Neural progenitor cell (in vitro differentiated cells): ENCODE measurements around the gene PARD6A. TPM values are rescaled to one million over a fixed set of nuclear protein-coding genes. Genes with fewer than 3 reads are reported as not detected.

Source experiments
- DNase-seq: peaks from one replicate; pipeline ENCODE4 v3.0.0-alpha.2; 2016; ENCODE audit warnings: low spot score
- H2AFZ ChIP-seq: fragments of 200-600 bp; sonication (generic); replicated peaks from 2 replicates; pipeline ENCODE4 v1.6.1; 2016; ENCODE audit warnings: antibody characterized with exemption
- H3F3A ChIP-seq: fragments of 200-600 bp; sonication (generic); 2 replicates; pipeline ENCODE4 v1.6.1; 2016; ENCODE audit warnings: antibody characterized with exemption, low read depth
- H3K27ac ChIP-seq: fragments of 200-600 bp; sonication (generic); 2 replicates; pipeline ENCODE4 v1.5.1; 2016; ENCODE audit warnings: mild to moderate bottlenecking
- H3K27me3 ChIP-seq: fragments of 200-600 bp; sonication (generic); 2 replicates; pipeline ENCODE4 v1.6.1; 2016; ENCODE audit warnings: mild to moderate bottlenecking, moderate library complexity
- H3K36me3 ChIP-seq: fragments of 200-600 bp; sonication (generic); 2 replicates; pipeline ENCODE4 v1.5.1; 2016
- H3K4me1 ChIP-seq: fragments of 200-600 bp; sonication (generic); 2 replicates; pipeline ENCODE4 v1.6.1; 2016; ENCODE audit warnings: mixed run types
- H3K4me2 ChIP-seq: fragments of 200-600 bp; sonication (generic); 2 replicates; pipeline ENCODE4 v1.6.1; 2016
- H3K4me3 ChIP-seq: fragments of 200-600 bp; sonication (generic); 2 replicates; pipeline ENCODE4 v1.5.1; 2016
- H3K79me2 ChIP-seq: fragments of 200-600 bp; sonication (generic); 2 replicates; pipeline ENCODE4 v1.6.1; 2016; ENCODE audit warnings: low read depth
- H3K9ac ChIP-seq: fragments of 200-600 bp; sonication (generic); 2 replicates; pipeline ENCODE4 v1.6.1; 2016
- H3K9me3 ChIP-seq: fragments of 200-600 bp; sonication (generic); 2 replicates; pipeline ENCODE4 v1.5.1; 2016; ENCODE audit warnings: low read depth
- H4K20me1 ChIP-seq: fragments of 200-600 bp; sonication (generic); 2 replicates; pipeline ENCODE4 v1.6.1; 2016; ENCODE audit warnings: low read depth
- H3K27ac Mint-ChIP-seq: 3 replicates; pipeline ENCODE4 v1.8.0; 2021; ENCODE audit warnings: mixed read lengths
- H3K27me3 Mint-ChIP-seq: 2 replicates; pipeline ENCODE4 v1.8.0; 2022; ENCODE audit warnings: low read depth, mild to moderate bottlenecking, inconsistent platforms, moderate library complexity, mixed read lengths; ENCODE audit not compliant: insufficient read depth
- H3K36me3 Mint-ChIP-seq: 3 replicates; pipeline ENCODE4 v1.8.0; 2021; ENCODE audit warnings: mixed read lengths
- H3K4me1 Mint-ChIP-seq: 3 replicates; pipeline ENCODE4 v1.8.0; 2021; ENCODE audit warnings: mixed read lengths
- H3K4me3 Mint-ChIP-seq: 3 replicates; pipeline ENCODE4 v1.8.0; 2021; ENCODE audit warnings: mild to moderate bottlenecking, moderate library complexity, mixed read lengths
- H3K9me3 Mint-ChIP-seq: 3 replicates; pipeline ENCODE4 v1.8.0; 2020; ENCODE audit warnings: mixed read lengths
- CTCF ChIP-seq: fragments of 200-600 bp; sonication (generic); IDR thresholded peaks from 2 replicates; pipeline ENCODE4 v1.5.1; 2017; ENCODE audit warnings: antibody characterized with exemption, mild to moderate bottlenecking
- EZH2 ChIP-seq: fragments of 200-600 bp; sonication (generic); IDR thresholded peaks from 2 replicates; pipeline ENCODE4 v1.6.1; 2017; ENCODE audit warnings: antibody characterized with exemption, mild to moderate bottlenecking, moderate library complexity
- EZH2phosphoT487 ChIP-seq: fragments of 200-600 bp; sonication (generic); IDR thresholded peaks from 2 replicates; pipeline ENCODE4 v1.6.1; 2017; ENCODE audit warnings: antibody characterized with exemption
- total RNA-seq: library from RNA; depleted of rRNA; stranded (reverse); fragments of >200 nt; gene quantifications from 2 replicates; pipeline ENCODE4 v1.2.3, GENCODE V29; 2015; ENCODE audit warnings: low replicate concordance

The PARD6A gene
- total RNA-seq, 1 donor from 2014 or later = 2.7 TPM

GRCh38 chr16:67701420-67701819, 40.7 kb downstream of the PARD6A start:
- TF ChIP-seq CTCF (no peak), EZH2 (no peak), EZH2phosphoT487 (no peak)

GRCh38 chr16:67702130-67702529, 41.4 kb downstream of the PARD6A start:
- no peak overlapping the region for H3K9ac ChIP-seq
- H3K4me1 ChIP-seq = no peaks in the 10 kb centered on the region
- no peak overlapping the region for H3K4me3 ChIP-seq
- H3K4me2 ChIP-seq = no peak overlapping the region
- Mint-ChIP-seq H3K9me3 (peaks cover 3% of the 10 kb centered on the region), H3K4me1 (peaks cover 7% of the 10 kb centered on the region), H3K4me3 (no peak overlapping the region), H3K36me3 (peaks cover 14% of the 10 kb centered on the region), H3K27ac (no peak overlapping the region), H3K27me3 (no peaks in the 10 kb centered on the region)
- no peak overlapping the region for H3K27ac ChIP-seq
- peaks cover 23% of the 10 kb centered on the region for H4K20me1 ChIP-seq
- H3K9me3 ChIP-seq = no peaks in the 10 kb centered on the region
- H3F3A ChIP-seq = no peaks in the 10 kb centered on the region
- no peak overlapping the region for H2AFZ ChIP-seq
- H3K79me2 ChIP-seq = peaks cover 67% of the 10 kb centered on the region
- no peaks in the 10 kb centered on the region for H3K27me3 ChIP-seq
- TF ChIP-seq EZH2phosphoT487 = no peak
- no peak for TF ChIP-seq EZH2
- TF ChIP-seq CTCF = no peak
- DNase-seq = no peak
- H3K36me3 ChIP-seq = no peaks in the 10 kb centered on the region

More at GRCh38 chr16:67701420-67701819, 40.7 kb downstream of the PARD6A start:
- H3K9me3 Mint-ChIP-seq = peaks cover 3% of the 10 kb centered on the region
- peaks cover 12% of the 10 kb centered on the region for H3K36me3 Mint-ChIP-seq
- no peaks in the 10 kb centered on the region for H3K4me1 ChIP-seq
- peaks cover 23% of the 10 kb centered on the region for H4K20me1 ChIP-seq
- no peaks in the 10 kb centered on the region for H3K9me3 ChIP-seq
- H3K27me3 Mint-ChIP-seq = peaks cover 2% of the 10 kb centered on the region
- H3K36me3 ChIP-seq = no peaks in the 10 kb centered on the region
- H3K79me2 ChIP-seq = peaks cover 60% of the 10 kb centered on the region
- H3K4me1 Mint-ChIP-seq = peaks cover 7% of the 10 kb centered on the region
- H3K9ac ChIP-seq = no peak overlapping the region
- H3K27ac Mint-ChIP-seq = no peak overlapping the region
- no peak overlapping the region for H3K4me2 ChIP-seq
- H3K4me3 ChIP-seq = no peak overlapping the region
- no peaks in the 10 kb centered on the region for H3K27me3 ChIP-seq
- H2AFZ ChIP-seq = no peak overlapping the region
- no peaks in the 10 kb centered on the region for H3F3A ChIP-seq
- no peak overlapping the region for H3K27ac ChIP-seq
- no peak for DNase-seq
- H3K4me3 Mint-ChIP-seq = no peak overlapping the region

GRCh38 chr16:67703626-67704025, 42.9 kb downstream of the PARD6A start:
- Histone ChIP-seq H3K27ac (no peak overlapping the region), H3K9me3 (no peaks in the 10 kb centered on the region), H3K9ac (no peak overlapping the region), H3K79me2 (peaks cover 82% of the 10 kb centered on the region), H2AFZ (no peak overlapping the region), H3K4me3 (no peak overlapping the region), H3K4me2 (no peak overlapping the region), H4K20me1 (peaks cover 26% of the 10 kb centered on the region), H3K36me3 (no peaks in the 10 kb centered on the region), H3K27me3 (no peaks in the 10 kb centered on the region), H3F3A (no peaks in the 10 kb centered on the region), H3K4me1 (no peaks in the 10 kb centered on the region)
- TF ChIP-seq EZH2 (no peak), CTCF (no peak), EZH2phosphoT487 (no peak)
- DNase-seq = no peak
- Mint-ChIP-seq H3K27ac (no peak overlapping the region), H3K9me3 (peaks cover 2% of the 10 kb centered on the region), H3K36me3 (peaks cover 9% of the 10 kb centered on the region), H3K4me3 (no peak overlapping the region), H3K4me1 (peaks cover 7% of the 10 kb centered on the region), H3K27me3 (no peaks in the 10 kb centered on the region)
